Naive thymus-derived CD4-positive, alpha-beta T cell (primary cell): ENCODE data around the gene RARS2. TPM values are rescaled to one million over a fixed set of nuclear protein-coding genes. Genes with fewer than 3 reads are reported as not detected.
A peak's percentile ranks its signal among the peaks of the same experiment; 100 is the strongest.

Source experiments
- ATAC-seq: fragments of 150-1000 bp; cut with Tn5 transposase; 2 replicates; pipeline ENCODE4 v1.10.0; 2021; ENCODE audit warnings: mild to moderate bottlenecking, moderate library complexity
- CTCF ChIA-PET: fragments of 350-600 bp; sonication (Branson Sonifier 250); formaldehyde crosslinking; loops from one replicate; lab custom pipeline; 2021; ENCODE audit warnings: antibody characterized with exemption; lab: Charles Lee
- POLR2A ChIA-PET: fragments of 350-600 bp; sonication (Branson Sonifier 250); formaldehyde crosslinking; loops from one replicate; lab custom pipeline; 2021; ENCODE audit warnings: antibody characterized with exemption, inconsistent platforms; lab: Charles Lee
- DNase-seq, 9 donors: peaks; one replicate each; pipeline versions ENCODE4 v3.0.0 to v3.0.0-alpha.2; 2020 to 2022; ENCODE audit warnings: mixed read lengths in 1 of 9
- H3K27ac ChIP-seq: one replicate; pipeline ENCODE4 v1.7.0; 2013; ENCODE audit warnings: mild to moderate bottlenecking, low read depth, low read length, moderate library complexity
- H3K27me3 ChIP-seq, 2 donors: one replicate each; pipeline ENCODE4 v1.7.0; 2013; ENCODE audit warnings: low read length in 2 of 2, mild to moderate bottlenecking in 2 of 2, moderate library complexity in 2 of 2; ENCODE audit not compliant: control insufficient read depth in 2 of 2, insufficient read depth in 2 of 2
- H3K36me3 ChIP-seq, 3 experiments: 1 replicate in 2 of 3; 2 replicates in 1 of 3; pipeline ENCODE4 v1.7.0; 2013; ENCODE audit warnings: low read length in 3 of 3, mild to moderate bottlenecking in 3 of 3, moderate library complexity in 1 of 3; ENCODE audit not compliant: insufficient read depth in 3 of 3, control insufficient read depth in 2 of 3
- H3K4me1 ChIP-seq, 2 donors: one replicate each; pipeline ENCODE4 v1.7.0; 2013; ENCODE audit warnings: low read length in 2 of 2, mild to moderate bottlenecking in 2 of 2, moderate library complexity in 1 of 2; ENCODE audit not compliant: control insufficient read depth in 2 of 2, insufficient read depth in 2 of 2
- H3K4me3 ChIP-seq: 2 replicates; pipeline ENCODE4 v1.7.0; 2013; ENCODE audit warnings: mild to moderate bottlenecking, low read length
- H3K9me3 ChIP-seq, 3 experiments: 1 replicate in 2 of 3; 2 replicates in 1 of 3; pipeline ENCODE4 v1.7.0; 2013; ENCODE audit warnings: low read length in 3 of 3; ENCODE audit not compliant: control insufficient read depth in 2 of 3
- H3K27ac Mint-ChIP-seq, 9 donors: one replicate each; pipeline ENCODE4 v1.8.0; 2020 to 2022; ENCODE audit warnings: mixed read lengths in 9 of 9, mild to moderate bottlenecking in 8 of 9, moderate library complexity in 5 of 9, inconsistent platforms in 2 of 9
- H3K27me3 Mint-ChIP-seq, 5 donors: one replicate each; pipeline ENCODE4 v1.8.0; 2021 to 2022; ENCODE audit warnings: mixed read lengths in 5 of 5, mild to moderate bottlenecking in 1 of 5
- H3K36me3 Mint-ChIP-seq, 5 donors: one replicate each; pipeline ENCODE4 v1.8.0; 2020 to 2022; ENCODE audit warnings: mixed read lengths in 5 of 5, mild to moderate bottlenecking in 3 of 5, inconsistent platforms in 1 of 5
- H3K4me1 Mint-ChIP-seq, 7 donors: one replicate each; pipeline ENCODE4 v1.8.0; 2020 to 2022; ENCODE audit warnings: mixed read lengths in 7 of 7, mild to moderate bottlenecking in 3 of 7, inconsistent platforms in 1 of 7
- H3K4me3 Mint-ChIP-seq, 10 donors: one replicate each; pipeline ENCODE4 v1.8.0; 2020 to 2022; ENCODE audit warnings: mild to moderate bottlenecking in 10 of 10, mixed read lengths in 10 of 10, moderate library complexity in 6 of 10, inconsistent platforms in 2 of 10
- H3K9me3 Mint-ChIP-seq, 11 donors: one replicate each; pipeline ENCODE4 v1.8.0; 2020 to 2022; ENCODE audit warnings: mixed read lengths in 11 of 11, mild to moderate bottlenecking in 4 of 11, inconsistent platforms in 1 of 11, moderate library complexity in 1 of 11
- intact Hi-C, 2 donors: fragments of 100-400 bp; cut with micrococcal nuclease; formaldehyde crosslinking; loops; one replicate each; pipeline ENCODE4 v1.15.1; 2023
- polyA plus RNA-seq, 2 donors: library from polyadenylated mRNA; unstranded; fragments of 300-500 nt; fragmentation: Illumina TruSeq; gene quantifications; one replicate each; pipeline ENCODE4 v1.2.3, GENCODE V29; 2021
- total RNA-seq, 6 experiments: library from RNA in 5 of 6; stranded (reverse) in 5 of 6; gene quantifications; 1 replicate in 5 of 6; 2 replicates in 1 of 6; pipeline ENCODE4 v1.2.3 and lab custom pipeline; 2021 to 2026

The RARS2 gene
- total and polyA plus RNA-seq, 7 experiments from 2014 or later = 21.0 to 40.0 (median 32.3) TPM

DNA sequence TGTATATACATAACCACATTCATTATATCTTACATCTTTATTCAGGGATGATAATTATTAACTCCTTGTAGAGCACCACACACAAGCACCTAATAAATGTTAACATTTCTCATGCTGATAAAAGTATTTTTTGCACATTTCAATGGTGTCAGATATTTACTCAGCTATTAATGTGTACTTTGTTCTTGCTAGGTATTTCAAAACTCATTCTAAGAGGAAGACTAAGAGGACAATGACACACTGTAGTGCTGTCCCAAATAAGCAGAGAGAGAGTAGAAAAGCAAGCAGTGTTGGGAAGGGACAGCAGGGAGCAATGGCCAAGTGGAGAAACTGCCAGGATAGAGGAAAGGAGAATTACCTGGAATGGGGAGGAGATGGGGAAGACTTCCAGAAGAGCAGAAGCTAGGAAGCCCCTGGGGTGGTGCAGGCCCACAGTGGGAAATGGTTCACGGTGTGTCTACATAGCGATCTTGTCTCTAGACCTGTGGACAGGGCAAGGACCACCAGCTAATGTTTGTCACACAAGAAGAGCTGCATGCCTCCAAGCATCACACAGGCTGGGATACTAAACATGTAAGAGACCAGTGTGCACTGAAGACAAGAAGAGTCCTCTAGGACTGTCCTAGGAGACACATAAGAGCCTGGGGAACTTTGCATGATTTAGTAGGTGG lies 55.3 kb downstream of the RARS2 start:
- Mint-ChIP-seq H3K36me3 (peaks cover 9 to 32% (median 23%) of the 10 kb centered on the region in 5 donors), H3K27me3 (no peaks in the 10 kb centered on the region), H3K4me3 (no peak overlapping the region), H3K27ac (peak overlapping the region in 4 of 9 donors; percentile 0 to 44 (median 8)), H3K9me3 (peaks cover 0 to 4% (median 3%) of the 10 kb centered on the region in 11 donors), H3K4me1 (peaks cover 7 to 21% (median 14%) of the 10 kb centered on the region in 7 donors)
- no peak for DNase-seq
- ChIA-PET POLR2A (interaction anchor here (0.6 to 0.9 kb wide), 2 partner anchors 23 to 55 kb away, joined by 3 to 6 read pairs; partner anchors contain the start of gene RARS2), CTCF (no interaction called here)
- H3K9me3 ChIP-seq = no peaks in the 10 kb centered on the region
- H3K4me1 ChIP-seq = no peaks in the 10 kb centered on the region
- H3K27me3 ChIP-seq = no peaks in the 10 kb centered on the region
- intact Hi-C loops = no loop called here
- ATAC-seq = no peak
- H3K4me3 ChIP-seq = no peak overlapping the region
- H3K36me3 ChIP-seq = peaks cover 5 to 24% (median 6%) of the 10 kb centered on the region in 3 experiments
- no peak overlapping the region for H3K27ac ChIP-seq

DNA sequence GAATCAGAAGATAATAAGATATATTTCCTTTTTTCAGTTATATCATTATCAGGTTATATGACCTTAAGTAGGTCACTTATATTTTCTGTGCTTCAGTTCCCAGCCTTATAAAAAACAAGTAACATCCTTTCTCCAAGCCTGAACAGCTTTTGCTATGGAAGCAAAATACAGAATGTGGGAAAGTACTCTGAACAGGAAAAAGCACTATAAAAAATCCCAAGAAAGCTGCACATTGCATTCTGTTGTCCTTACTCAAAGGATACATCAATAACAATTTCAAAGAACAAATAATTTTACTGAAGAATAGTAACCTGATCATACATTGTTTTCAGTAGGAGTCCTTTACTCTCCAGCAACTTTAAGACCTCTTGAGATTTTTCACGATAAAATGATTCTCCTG lies 60.6 kb downstream of the RARS2 start:
- H3K36me3 ChIP-seq = peaks cover 6 to 26% (median 12%) of the 10 kb centered on the region in 3 experiments
- Mint-ChIP-seq H3K4me1 (peaks cover 0 to 27% (median 23%) of the 10 kb centered on the region in 7 donors), H3K9me3 (no peaks in the 10 kb centered on the region), H3K27me3 (no peaks in the 10 kb centered on the region), H3K36me3 (peaks cover 14 to 36% (median 29%) of the 10 kb centered on the region in 5 donors), H3K27ac (peak overlapping the region in 6 of 9 donors; percentile 19 to 67 (median 36)), H3K4me3 (no peak overlapping the region)
- intact Hi-C loops = no loop called here
- ChIA-PET POLR2A (interaction anchor here (1.0 kb wide), 1 partner anchor 26 kb away, joined by 3 read pairs; no protein-coding TSS in a partner anchor), CTCF (no interaction called here)
- H3K27me3 ChIP-seq = no peaks in the 10 kb centered on the region
- H3K27ac ChIP-seq = no peak overlapping the region
- ATAC-seq (no peak), DNase-seq (no peak)
- H3K4me3 ChIP-seq = no peak overlapping the region
- H3K9me3 ChIP-seq = no peaks in the 10 kb centered on the region
- H3K4me1 ChIP-seq = no peaks in the 10 kb centered on the region

DNA sequence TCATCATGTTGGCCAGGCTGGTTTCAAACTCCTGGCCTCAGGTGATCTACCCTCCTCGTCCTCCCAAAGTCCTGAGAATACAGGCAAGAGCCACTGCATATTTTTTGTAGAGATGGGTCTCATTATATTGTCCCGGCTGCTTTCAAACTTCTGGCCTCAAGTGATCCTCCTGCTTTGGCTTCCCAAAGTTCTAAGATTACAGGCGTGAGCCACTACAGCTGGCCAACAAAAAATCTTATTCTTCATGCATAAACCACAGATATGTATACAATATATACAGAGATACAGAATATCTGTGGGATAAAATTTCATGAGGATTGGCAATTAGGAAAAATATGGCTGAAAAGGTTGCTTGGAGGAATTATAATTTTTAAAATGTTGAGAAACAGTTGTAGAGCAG lies 67.1 kb downstream of the RARS2 start:
- DNase-seq = no peak
- intact Hi-C loops = no loop called here
- H3K27ac Mint-ChIP-seq = peak overlapping the region in 2 of 9 donors; percentile 5 to 34
- no peaks in the 10 kb centered on the region for H3K27me3 ChIP-seq
- no peaks in the 10 kb centered on the region for H3K4me1 ChIP-seq
- POLR2A ChIA-PET = no interaction called here
- no peaks in the 10 kb centered on the region for H3K27me3 Mint-ChIP-seq
- no peaks in the 10 kb centered on the region for H3K9me3 ChIP-seq
- H3K4me3 Mint-ChIP-seq = no peak overlapping the region
- H3K4me1 Mint-ChIP-seq = peaks cover 0 to 6% (median 3%) of the 10 kb centered on the region in 7 donors
- peaks cover under 1 to 46% (median 14%) of the 10 kb centered on the region in 3 experiments for H3K36me3 ChIP-seq
- no peaks in the 10 kb centered on the region for H3K9me3 Mint-ChIP-seq
- ATAC-seq = no peak
- H3K4me3 ChIP-seq = no peak overlapping the region
- CTCF ChIA-PET = no interaction called here
- H3K27ac ChIP-seq = no peak overlapping the region
- peaks cover 9 to 47% (median 18%) of the 10 kb centered on the region in 5 donors for H3K36me3 Mint-ChIP-seq

DNA sequence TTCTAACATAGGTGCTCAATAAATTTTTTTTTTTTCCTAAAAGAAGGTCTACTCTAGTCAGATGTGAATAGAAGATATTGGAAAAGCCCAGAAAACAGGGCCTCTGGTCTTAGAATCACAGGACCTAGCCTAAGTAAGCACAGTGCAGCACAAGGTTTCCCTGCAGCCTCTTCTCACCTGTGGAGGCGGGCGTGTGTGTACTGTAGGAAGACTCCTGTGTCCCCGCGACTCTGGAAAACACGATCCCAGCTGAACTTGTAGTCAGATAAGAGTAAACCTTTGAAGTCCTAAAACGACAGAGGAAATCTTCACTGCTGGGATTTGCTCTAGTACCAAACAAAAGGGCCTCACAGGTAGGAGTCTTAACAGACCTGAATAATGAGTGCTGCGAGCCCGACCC lies 71.3 kb downstream of the RARS2 start:
- peaks cover 6 to 56% (median 14%) of the 10 kb centered on the region in 3 experiments for H3K36me3 ChIP-seq

DNA sequence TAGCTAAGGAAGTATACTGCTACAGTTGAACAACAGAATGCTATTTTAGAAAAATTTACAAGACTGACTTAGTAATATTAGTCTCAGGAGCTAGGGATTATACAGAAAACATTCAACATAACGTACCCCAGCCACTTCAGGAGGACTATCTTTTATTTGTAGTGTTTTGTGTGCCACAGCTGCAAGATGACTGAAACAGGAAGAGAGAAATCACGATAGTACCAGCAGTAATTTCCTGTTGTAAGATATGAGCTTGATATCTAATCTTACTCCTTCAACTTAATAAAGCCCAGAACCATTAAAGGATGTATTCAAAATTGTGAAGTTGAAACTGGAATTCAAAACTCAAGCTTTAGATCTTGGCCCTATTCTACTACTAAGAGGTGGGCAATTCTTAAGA lies 75.0 kb downstream of the RARS2 start:
- Histone ChIP-seq H3K4me3 (no peak overlapping the region), H3K4me1 (peaks cover 0 to 5% of the 10 kb centered on the region in 2 donors), H3K9me3 (no peaks in the 10 kb centered on the region), H3K36me3 (peaks cover 12 to 60% (median 33%) of the 10 kb centered on the region in 3 experiments), H3K27ac (peak overlapping the region; percentile 42), H3K27me3 (no peaks in the 10 kb centered on the region)
- H3K9me3 Mint-ChIP-seq = no peaks in the 10 kb centered on the region
- H3K4me3 Mint-ChIP-seq = peak overlapping the region in 1 of 10 donors; percentile 29
- peaks cover 0 to 21% (median 14%) of the 10 kb centered on the region in 7 donors for H3K4me1 Mint-ChIP-seq
- ATAC-seq (no peak), DNase-seq (peak in 2 of 9 donors; percentile 4 to 5)
- H3K27me3 Mint-ChIP-seq = no peaks in the 10 kb centered on the region
- intact Hi-C loops = no loop called here
- CTCF ChIA-PET = interaction anchor here (0.9 kb wide), 1 partner anchor 16 kb away, joined by 3 read pairs; no protein-coding TSS in a partner anchor
- H3K36me3 Mint-ChIP-seq = peaks cover 5 to 51% (median 26%) of the 10 kb centered on the region in 5 donors
- H3K27ac Mint-ChIP-seq = peak overlapping the region in 8 of 9 donors; percentile 51 to 89 (median 66)
- POLR2A ChIA-PET = no interaction called here

More for the DNA sequence above, 71.3 kb downstream of the RARS2 start:
- no peaks in the 10 kb centered on the region for H3K27me3 Mint-ChIP-seq
- intact Hi-C loops = no loop called here
- peaks cover 2 to 21% (median 14%) of the 10 kb centered on the region in 7 donors for H3K4me1 Mint-ChIP-seq
- H3K9me3 Mint-ChIP-seq = no peaks in the 10 kb centered on the region
- Histone ChIP-seq H3K4me1 (peaks cover 0 to 5% of the 10 kb centered on the region in 2 donors), H3K9me3 (no peaks in the 10 kb centered on the region), H3K27me3 (no peaks in the 10 kb centered on the region), H3K4me3 (no peak overlapping the region), H3K27ac (no peak overlapping the region)
- no peak for DNase-seq
- POLR2A ChIA-PET = interaction anchor here (0.6 kb wide), 1 partner anchor 44 kb away, joined by 4 read pairs; no protein-coding TSS in a partner anchor
- ATAC-seq = no peak
- CTCF ChIA-PET = no interaction called here
- peaks cover 5 to 52% (median 22%) of the 10 kb centered on the region in 5 donors for H3K36me3 Mint-ChIP-seq
- peak overlapping the region in 1 of 9 donors; percentile 44 for H3K27ac Mint-ChIP-seq
- no peak overlapping the region for H3K4me3 Mint-ChIP-seq

DNA sequence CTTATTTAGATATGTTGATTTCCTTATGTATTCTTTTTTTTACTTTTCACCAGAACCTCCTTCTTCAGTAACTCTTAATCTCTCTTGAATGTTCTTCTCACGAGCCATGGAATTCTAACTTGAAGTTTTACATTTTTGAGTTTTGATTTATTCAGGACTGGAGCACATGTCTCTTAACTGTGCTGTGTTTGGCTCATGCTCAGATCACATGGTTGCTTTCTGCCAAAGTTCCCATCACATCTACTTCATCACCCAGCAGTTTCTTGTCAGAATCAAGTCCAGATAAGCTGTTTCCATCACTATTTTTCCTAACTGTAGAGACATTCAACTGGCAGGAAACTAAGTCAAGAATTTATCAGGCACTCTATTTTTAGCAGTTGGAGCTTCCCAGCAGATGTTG lies 85.3 kb downstream of the RARS2 start:
- Mint-ChIP-seq H3K9me3 (no peaks in the 10 kb centered on the region), H3K4me3 (no peak overlapping the region), H3K36me3 (peaks cover 0 to 51% (median 13%) of the 10 kb centered on the region in 5 donors), H3K27me3 (no peaks in the 10 kb centered on the region), H3K4me1 (peaks cover 0 to 13% (median 9%) of the 10 kb centered on the region in 7 donors), H3K27ac (peak overlapping the region in 8 of 9 donors; percentile 10 to 81 (median 45))
- DNase-seq = no peak
- H3K27ac ChIP-seq = no peak overlapping the region
- H3K4me3 ChIP-seq = no peak overlapping the region
- H3K9me3 ChIP-seq = no peaks in the 10 kb centered on the region
- no peaks in the 10 kb centered on the region for H3K27me3 ChIP-seq
- H3K4me1 ChIP-seq = no peaks in the 10 kb centered on the region
- POLR2A ChIA-PET = no interaction called here
- peaks cover 10 to 29% (median 10%) of the 10 kb centered on the region in 3 experiments for H3K36me3 ChIP-seq
- intact Hi-C loops = loop anchor here in 1 of 2 donors (10.0 kb wide), 1 partner anchor 370 kb away; no protein-coding TSS in a partner anchor
- no peak for ATAC-seq
- CTCF ChIA-PET = interaction anchor here (0.7 to 1.7 kb wide), 3 partner anchors 10 to 1366 kb away, joined by 3 to 4 read pairs (median 3); no protein-coding TSS in a partner anchor
